ENCODE measurements around the gene RAB6B.

Gene RAB6B

DNA sequence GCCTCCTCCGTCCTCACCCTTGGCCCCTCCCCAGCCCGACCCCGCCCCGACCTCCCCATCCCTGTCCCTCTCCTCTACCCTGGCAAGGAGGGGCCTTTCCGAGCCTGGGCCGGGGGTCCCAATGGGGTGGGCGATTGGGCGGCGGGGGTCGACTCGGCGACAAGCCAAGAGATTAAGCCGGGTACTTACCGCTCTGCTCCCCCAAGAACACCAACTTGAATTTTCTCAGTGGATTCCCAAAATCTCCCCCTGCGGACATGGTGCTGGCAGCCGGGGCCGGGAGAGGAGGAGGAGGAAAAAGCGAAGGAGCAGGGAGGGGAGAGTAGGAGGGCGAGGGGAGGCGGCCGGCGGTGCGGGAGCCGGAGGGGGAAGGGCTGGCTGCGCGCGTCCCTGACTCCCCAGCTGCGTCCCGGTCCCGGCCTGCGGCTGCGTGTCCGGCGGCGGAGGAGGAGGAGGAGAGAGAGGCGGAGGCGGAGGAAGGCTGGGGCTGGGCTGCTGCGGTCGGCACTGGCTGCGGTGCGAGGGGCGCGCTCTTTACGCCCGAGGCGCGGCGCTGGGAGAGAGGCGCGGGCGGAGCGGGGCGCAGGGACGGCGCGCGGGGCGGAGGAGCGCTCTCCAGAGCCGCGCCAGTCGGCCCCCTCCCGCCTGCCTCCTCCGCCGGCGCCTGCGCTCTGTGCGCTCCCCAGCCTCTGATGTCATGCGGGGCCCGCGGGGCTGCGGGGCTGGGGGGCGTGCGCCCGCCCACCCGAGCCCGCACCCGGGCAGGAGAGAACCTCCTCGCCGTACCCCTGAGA, at the start of gene RAB6B:
TSS of gene RAB6B (minus strand) at position 675 of the 794 bp plus-strand sequence. CDS start at position 259, 416 bp downstream.
- no peak for DNase-seq

DNA sequence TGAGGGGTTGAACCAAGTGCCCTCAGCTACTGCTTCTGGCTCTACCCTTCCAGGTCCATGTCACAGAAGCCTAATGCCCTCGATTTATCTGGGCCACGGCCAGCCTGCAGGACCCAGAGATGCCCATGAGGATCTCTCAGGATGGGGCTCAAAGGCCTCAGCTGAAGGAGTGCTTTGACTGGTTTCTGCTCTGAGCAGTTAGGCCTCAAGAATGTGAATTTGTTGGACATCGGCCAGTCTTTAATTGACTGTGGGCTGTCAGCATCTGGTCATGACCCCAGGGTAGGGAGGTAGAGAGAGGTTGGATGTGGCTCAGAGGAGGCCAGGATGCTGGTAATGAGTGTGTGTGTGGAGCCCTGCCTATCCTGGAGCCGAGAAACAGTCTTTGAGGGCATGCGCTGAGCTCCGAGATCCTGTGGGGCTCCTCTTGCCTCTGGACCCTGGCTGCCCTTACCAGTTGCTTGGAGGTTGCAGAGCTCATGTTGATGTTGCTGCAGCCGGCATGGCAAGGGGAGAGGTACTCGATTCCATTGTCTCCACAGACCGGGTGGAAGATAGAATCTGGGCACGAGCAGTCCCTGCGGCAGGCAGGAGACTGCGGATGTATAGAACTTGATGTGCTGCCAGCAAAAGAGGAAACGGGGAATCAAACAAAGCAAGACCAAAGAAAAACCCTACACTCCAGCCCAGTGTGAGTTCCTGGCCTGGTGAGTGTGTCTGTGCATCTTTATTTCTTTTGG, 49.1 kb upstream of the RAB6B start:
- DNase-seq = no peak

GRCh38 chr3:133944181-133944580, 48.5 kb upstream of the RAB6B start:
- DNase-seq = no peak

DNA sequence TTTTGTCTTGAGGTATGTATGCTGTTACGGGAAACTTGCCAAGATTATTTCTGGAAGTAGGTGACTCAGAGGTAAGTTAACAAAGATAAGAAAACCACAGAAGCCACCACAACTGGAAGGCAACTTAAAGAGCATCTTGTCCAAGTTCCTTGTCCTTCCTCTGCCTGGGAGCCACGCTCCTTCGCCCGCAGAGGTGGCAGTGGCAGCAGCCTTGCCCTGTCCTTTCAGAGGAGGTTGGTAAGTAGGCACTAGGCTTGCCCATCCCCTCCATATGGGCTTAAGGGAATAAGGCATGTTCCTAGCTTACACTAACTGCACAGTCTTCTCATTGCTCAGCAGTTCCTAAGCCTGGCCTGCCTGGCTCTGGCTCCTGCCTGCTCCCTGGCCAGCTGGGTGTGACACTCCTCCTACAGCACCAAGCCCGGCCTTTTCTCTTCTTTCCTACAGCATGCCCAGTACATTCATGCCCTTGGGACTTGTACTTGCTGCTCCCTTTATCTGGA, 48.0 kb upstream of the RAB6B start:
- no peak for DNase-seq

GRCh38 chr3:133943031-133943535, 47.4 kb upstream of the RAB6B start:
- DNase-seq = no peak

GRCh38 chr3:133941415-133941821, 45.7 kb upstream of the RAB6B start:
- no peak for DNase-seq

- DNase-seq = no peak
Observed at GRCh38 chr3:133940536-133940935, 44.9 kb upstream of the RAB6B start.

GRCh38 chr3:133939463-133939835, 43.8 kb upstream of the RAB6B start:
- DNase-seq = no peak

DNA sequence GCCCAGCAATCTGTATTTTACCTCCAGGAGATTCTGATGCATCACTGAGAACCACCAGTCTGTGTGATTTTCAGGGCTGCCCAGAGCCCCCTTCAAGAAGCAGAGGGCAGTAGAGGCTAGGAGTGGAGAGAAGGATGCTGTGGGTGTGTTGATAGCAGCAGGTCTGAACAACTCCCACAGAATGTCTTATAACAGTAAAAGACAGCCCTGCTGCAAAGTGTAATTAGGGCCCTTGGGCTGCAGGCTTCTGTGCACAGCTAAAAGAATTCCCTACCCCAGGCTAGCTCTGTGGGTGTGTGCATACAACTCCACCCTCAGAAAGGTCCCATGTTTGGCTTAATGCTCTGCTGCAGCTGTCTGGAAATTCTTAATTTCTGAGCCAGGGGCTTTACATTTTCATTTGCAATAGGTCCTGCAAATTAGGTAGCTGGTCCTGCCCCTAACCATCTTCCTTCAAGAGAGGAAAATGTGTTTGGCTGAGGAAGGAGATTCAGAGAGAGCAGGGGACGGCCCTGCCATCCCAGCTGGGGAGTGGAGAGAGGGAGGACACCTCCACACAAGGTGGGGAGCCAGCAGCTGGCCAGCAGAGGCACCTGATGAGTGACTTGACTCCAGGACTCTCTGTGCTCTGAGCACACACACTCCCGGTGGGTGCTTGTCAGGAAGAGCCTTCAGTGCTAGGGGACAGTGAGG, 43.2 kb upstream of the RAB6B start:
- no peak for DNase-seq

GRCh38 chr3:133937756-133938601, 42.3 kb upstream of the RAB6B start:
- DNase-seq = no peak

GRCh38 chr3:133937061-133937686, 41.5 kb upstream of the RAB6B start:
- DNase-seq = no peak

GRCh38 chr3:133935843-133936769, 40.4 kb upstream of the RAB6B start:
- DNase-seq = no peak

DNA sequence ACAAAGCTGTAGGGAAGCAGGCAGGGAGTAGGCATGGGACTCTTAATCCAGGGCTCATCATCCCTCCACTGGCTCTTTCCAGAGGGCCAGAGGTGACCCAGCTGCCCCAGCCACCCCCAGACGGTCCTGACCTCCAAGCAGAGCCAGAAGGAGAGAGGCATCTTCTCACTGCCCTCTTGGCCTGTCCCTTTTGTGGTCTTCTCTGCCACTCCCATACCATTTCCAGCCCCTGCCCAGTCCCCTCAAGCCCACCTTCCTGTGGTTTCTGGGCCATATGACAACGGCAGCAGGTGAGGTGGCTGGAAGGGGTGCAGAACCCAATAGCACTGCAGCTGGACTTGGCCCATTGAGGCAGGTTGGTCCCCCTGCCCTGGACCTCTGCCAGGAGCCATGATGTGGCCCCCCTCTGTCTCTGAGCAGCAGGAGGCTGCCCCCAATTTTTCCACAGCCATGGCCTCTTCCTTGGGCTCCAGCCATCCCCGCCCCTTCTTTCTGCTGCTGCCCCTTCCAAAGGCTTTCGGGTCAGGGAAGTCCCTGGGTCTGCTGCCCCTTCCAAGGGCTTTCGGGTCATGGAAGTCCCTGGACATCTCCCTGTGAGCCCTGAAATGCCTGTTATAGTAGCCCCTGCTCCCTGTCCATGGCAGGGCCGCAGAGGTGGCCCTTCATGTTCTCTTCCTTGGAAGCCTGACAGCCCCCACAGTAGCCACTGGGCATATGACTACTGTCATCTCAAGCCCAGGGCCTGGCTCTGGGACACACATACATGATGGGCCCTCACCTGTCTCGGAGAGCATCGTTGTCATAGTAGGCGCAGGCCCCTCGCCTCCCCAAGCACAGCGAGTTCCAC, 39.5 kb upstream of the RAB6B start:
- no peak for DNase-seq

GRCh38 chr3:133934073-133934970, 38.6 kb upstream of the RAB6B start:
- no peak for DNase-seq

DNA sequence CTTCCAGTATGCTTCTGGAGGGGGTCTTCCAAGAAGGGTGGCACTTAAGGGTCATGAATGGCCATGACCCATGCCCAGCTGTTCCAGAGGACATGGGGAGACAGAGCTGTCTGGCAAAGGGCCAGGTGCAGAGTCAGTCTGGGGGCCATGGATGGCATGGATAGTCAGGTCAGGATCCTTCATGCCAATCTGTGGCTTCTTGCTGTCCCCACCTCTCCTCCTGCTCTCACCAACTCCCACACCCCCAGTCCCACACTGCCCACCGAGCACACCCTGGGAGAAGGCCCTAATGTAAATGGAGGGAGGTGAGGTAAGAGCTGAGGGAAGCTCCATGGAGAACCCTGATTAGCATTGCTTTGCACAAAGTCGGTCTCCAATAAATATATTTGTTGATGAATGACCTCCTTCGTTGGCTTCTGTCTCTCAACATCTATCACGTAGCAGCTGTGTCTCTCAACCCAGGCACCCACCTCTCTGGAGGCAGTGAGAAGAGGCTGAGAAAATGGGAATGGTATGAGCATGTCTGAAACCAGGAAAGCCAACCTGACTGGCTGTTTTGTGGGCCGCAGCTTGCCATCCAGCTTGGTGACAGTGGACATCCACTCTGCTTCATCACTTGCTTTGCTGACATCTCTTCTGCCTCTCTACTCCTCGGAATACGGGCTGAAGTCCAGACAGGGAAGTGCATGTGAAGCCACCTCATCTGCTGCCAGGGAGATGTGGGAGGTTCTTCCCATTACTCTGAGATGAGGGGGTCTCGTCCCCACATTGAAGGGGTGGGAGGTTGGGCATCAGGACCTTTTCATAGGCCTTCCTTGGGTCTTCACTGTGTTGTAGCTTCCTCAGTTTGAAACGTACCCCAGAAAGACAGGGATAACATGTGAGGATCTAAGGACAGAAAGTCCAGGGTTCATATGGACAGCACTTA, 37.7 kb upstream of the RAB6B start:
- DNase-seq = no peak

GRCh38 chr3:133932009-133932408, 36.3 kb upstream of the RAB6B start:
- DNase-seq = no peak

GRCh38 chr3:133931084-133931483, 35.4 kb upstream of the RAB6B start:
- no peak for DNase-seq

Measured in NCI-H2081 treated with DMSO at 0.1 percent for 48 hours (cell line).